BLaER1 (cell line): Measurements from ENCODE around the gene ZNF428.
"Not testable (repeated sequence)": the region's sequence is repeated elsewhere in the genome, so short reads cannot be mapped to it uniquely, and the experiment has no call there.

Experiments
- H3K27ac ChIP-seq: shearing (Covaris generic); formaldehyde crosslinking; 2 replicates; pipeline ENCODE4 v1.8.1; 2022
- H3K27me3 ChIP-seq: shearing (Covaris generic); formaldehyde crosslinking; 2 replicates; pipeline ENCODE4 v1.8.1; 2022
- H3K36me3 ChIP-seq: shearing (Covaris generic); formaldehyde crosslinking; 2 replicates; pipeline ENCODE4 v1.8.1; 2022
- H3K4me1 ChIP-seq: shearing (Covaris generic); formaldehyde crosslinking; 2 replicates; pipeline ENCODE4 v1.8.1; 2022
- H3K4me2 ChIP-seq: shearing (Covaris generic); formaldehyde crosslinking; 2 replicates; pipeline ENCODE4 v1.8.1; 2022
- H3K4me3 ChIP-seq: shearing (Covaris generic); formaldehyde crosslinking; 2 replicates; pipeline ENCODE4 v1.8.1; 2022
- H3K9ac ChIP-seq: shearing (Covaris generic); formaldehyde crosslinking; 2 replicates; pipeline ENCODE4 v1.8.1; 2022
- H3K9me3 ChIP-seq: shearing (Covaris generic); formaldehyde crosslinking; 2 replicates; pipeline ENCODE4 v1.8.1; 2022
- H4K20me1 ChIP-seq: shearing (Covaris generic); formaldehyde crosslinking; 2 replicates; pipeline ENCODE4 v1.8.1; 2022
- Cebpa-rat ChIP-seq: shearing (Covaris generic); IDR thresholded peaks from 2 replicates; pipeline ENCODE4 v1.8.1; 2022

The ZNF428 gene

GRCh38 chr19:43658494-43658893 is 39.1 kb upstream of the ZNF428 start:
- H3K4me1 ChIP-seq: peaks cover 9% of the 10 kb centered on the region
- H3K27ac ChIP-seq: no peak overlapping the region
- TF ChIP-seq Cebpa-rat: no peak
- H4K20me1 ChIP-seq: no peaks in the 10 kb centered on the region
- H3K27me3 ChIP-seq: no peaks in the 10 kb centered on the region
- H3K36me3 ChIP-seq: peaks cover 100% of the 10 kb centered on the region
- H3K4me2 ChIP-seq: no peak overlapping the region
- H3K9ac ChIP-seq: no peak overlapping the region
- H3K4me3 ChIP-seq: no peak overlapping the region
- peaks cover 9% of the 10 kb centered on the region; the same call in 1 of the 2 replicates for H3K9me3 ChIP-seq

- no peak overlapping the region for H3K9ac ChIP-seq
- H4K20me1 ChIP-seq: no peaks in the 10 kb centered on the region
- no peak overlapping the region for H3K4me3 ChIP-seq
- no peaks in the 10 kb centered on the region for H3K27me3 ChIP-seq
- peaks cover 4% of the 10 kb centered on the region for H3K4me1 ChIP-seq
- no peak for TF ChIP-seq Cebpa-rat
- H3K9me3 ChIP-seq: peaks cover 9% of the 10 kb centered on the region; the same call in 1 of the 2 replicates
- no peak overlapping the region for H3K27ac ChIP-seq
- H3K36me3 ChIP-seq: peaks cover 100% of the 10 kb centered on the region
- H3K4me2 ChIP-seq: no peak overlapping the region
Measured at GRCh38 chr19:43658001-43658400, 38.6 kb upstream of the ZNF428 start.

DNA sequence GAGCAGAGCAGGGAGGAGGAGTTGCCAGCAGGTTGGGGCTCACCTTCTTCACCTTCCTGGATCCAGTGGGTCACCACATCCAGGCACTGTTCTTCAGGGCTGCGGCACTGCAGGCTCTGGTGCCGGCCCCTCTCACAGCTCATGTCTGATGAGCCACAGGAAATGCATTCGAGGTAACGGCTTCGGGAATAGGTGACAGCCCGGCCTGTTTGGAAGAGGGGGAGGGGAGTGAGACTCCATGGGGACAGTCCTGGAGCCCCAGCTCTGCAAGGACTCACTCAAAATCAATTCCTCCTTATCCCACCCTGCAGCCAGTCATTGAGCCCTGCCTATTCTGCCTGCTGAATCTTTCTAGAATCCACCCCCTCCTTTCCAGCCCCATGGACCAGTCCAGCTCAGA is 37.0 kb upstream of the ZNF428 start:
- Histone ChIP-seq H3K4me1 (no peaks in the 10 kb centered on the region), H3K9me3 (peaks cover 9% of the 10 kb centered on the region; the same call in 1 of the 2 replicates), H3K4me2 (no peak overlapping the region), H3K27me3 (no peaks in the 10 kb centered on the region), H3K9ac (no peak overlapping the region), H3K4me3 (no peak overlapping the region), H4K20me1 (no peaks in the 10 kb centered on the region), H3K36me3 (peaks cover 100% of the 10 kb centered on the region), H3K27ac (no peak overlapping the region)
- TF ChIP-seq Cebpa-rat: no peak

DNA sequence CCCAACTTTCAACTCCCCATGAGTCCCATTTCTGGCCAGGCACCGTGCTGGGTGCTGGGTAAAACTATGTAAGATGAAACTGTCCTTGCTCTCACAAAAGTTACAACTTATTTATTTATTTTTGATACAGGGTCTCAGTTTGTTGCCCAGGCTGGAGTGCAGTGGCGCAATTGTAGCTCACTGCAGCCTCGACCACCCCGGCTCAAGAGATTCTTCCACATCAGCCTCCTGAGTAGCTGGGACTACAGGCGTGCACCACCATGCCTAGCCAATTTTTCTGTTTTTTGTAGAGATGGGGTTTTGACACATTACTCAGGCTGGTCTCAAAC is 33.1 kb upstream of the ZNF428 start:
- TF ChIP-seq Cebpa-rat: no peak
- Histone ChIP-seq H3K4me1 (no peaks in the 10 kb centered on the region), H3K9me3 (0 out of 2 replicates have a peak, but pooled peaks cover 4% of the 10 kb centered on the region), H3K4me3 (no peak overlapping the region), H3K36me3 (peaks cover 97% of the 10 kb centered on the region), H3K4me2 (no peak overlapping the region), H3K27ac (no peak overlapping the region), H4K20me1 (no peaks in the 10 kb centered on the region), H3K9ac (no peak overlapping the region), H3K27me3 (no peaks in the 10 kb centered on the region)

DNA sequence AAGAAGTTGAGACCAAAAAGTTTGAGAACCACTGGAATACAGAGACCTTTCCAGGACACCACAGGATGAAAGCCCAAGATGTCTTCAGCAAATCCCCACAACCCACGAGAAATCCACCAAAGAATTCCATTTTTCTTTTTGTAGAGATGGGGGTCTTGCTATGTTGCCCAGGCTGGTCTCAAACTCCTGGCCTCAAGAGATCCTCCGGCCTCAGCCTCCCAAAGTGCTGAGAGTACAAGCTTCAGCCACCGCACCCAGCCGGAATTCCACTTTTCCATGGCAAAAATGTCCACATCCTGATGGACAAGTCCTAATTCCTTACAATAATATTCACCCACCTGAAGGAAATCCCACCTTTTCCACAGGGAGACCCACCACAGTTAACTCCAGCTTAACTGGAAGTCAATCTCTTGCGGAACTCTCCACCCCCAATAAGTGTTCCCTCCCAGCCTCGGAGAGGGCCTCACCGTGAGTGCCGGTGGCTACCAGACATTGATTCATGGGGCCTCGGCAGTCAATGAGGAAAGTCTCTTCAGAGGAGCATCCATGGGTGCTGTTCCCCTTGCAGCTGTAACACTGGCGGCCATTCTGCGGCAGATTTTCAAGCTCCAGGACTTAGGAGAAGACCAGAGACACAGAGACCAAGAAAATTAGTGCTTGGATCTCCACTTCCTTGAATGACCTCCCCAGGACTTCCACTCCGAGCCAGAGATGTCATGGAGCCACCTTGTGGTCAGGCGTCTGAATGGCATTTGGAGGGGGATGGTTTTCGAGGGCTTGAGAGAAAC is 32.5 kb upstream of the ZNF428 start:
- H3K27ac ChIP-seq: no peak overlapping the region
- H3K4me3 ChIP-seq: no peak overlapping the region
- H3K27me3 ChIP-seq: no peaks in the 10 kb centered on the region
- no peak overlapping the region for H3K4me2 ChIP-seq
- H3K9me3 ChIP-seq: 0 out of 2 replicates have a peak, but pooled peaks cover 4% of the 10 kb centered on the region
- TF ChIP-seq Cebpa-rat: no peak
- H4K20me1 ChIP-seq: no peaks in the 10 kb centered on the region
- H3K9ac ChIP-seq: no peak overlapping the region
- peaks cover 97% of the 10 kb centered on the region for H3K36me3 ChIP-seq
- H3K4me1 ChIP-seq: no peaks in the 10 kb centered on the region

GRCh38 chr19:43650276-43650675 is 30.8 kb upstream of the ZNF428 start:
- H3K36me3 ChIP-seq: peaks cover 93% of the 10 kb centered on the region
- not testable (repeated sequence) for H3K4me3 ChIP-seq, H3K27me3 ChIP-seq, H3K4me1 ChIP-seq, H4K20me1 ChIP-seq, H3K9me3 ChIP-seq, H3K4me2 ChIP-seq, H3K9ac ChIP-seq, H3K27ac ChIP-seq

DNA sequence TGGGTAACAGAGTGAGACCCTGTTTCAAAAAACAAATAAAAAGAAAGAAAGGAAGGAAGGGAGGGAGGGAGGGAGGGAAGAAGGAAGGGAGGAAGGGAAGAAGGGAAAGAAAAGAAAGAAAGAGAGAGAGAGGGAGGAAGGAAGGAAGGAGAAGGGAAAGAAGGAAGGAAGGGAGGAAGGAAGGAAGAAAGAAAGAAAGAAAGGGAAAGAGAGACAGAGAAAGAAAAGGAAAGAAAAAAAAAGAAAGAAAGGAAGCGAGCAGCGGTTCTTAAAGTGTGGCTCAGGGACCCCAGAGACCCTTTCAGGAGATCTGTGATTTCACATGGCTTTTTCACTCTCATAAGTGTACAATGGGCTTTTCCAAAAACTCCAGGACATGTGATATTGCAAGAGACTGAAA is 30.1 kb upstream of the ZNF428 start:
- H4K20me1 ChIP-seq: no peaks in the 10 kb centered on the region
- no peak for TF ChIP-seq Cebpa-rat
- peaks cover 85% of the 10 kb centered on the region for H3K36me3 ChIP-seq
- no peak overlapping the region for H3K4me3 ChIP-seq
- H3K4me2 ChIP-seq: no peak overlapping the region
- H3K9me3 ChIP-seq: no peaks in the 10 kb centered on the region
- no peak overlapping the region for H3K9ac ChIP-seq
- H3K4me1 ChIP-seq: no peaks in the 10 kb centered on the region
- no peak overlapping the region for H3K27ac ChIP-seq
- no peaks in the 10 kb centered on the region for H3K27me3 ChIP-seq

DNA sequence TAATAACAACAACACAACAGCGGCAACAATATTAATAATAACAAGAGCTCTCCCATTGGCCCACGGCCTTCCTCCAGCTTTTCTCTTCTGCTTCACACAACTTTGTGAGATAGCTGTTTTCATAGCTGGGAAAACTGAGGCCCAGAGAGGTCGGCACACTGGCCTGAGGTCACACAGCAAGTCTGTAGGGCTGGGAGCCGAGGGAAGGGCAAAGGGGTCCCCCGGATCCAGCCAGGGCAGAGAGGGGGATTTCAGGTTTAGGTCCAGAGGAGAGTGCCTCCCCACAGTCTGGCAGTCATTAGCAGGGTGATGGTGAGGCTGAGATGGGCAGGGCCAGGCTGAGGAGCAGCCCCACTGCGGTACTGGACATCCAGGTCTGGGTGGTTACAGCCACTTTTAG is 29.2 kb upstream of the ZNF428 start:
- peaks cover 77% of the 10 kb centered on the region for H3K36me3 ChIP-seq
- H3K27ac ChIP-seq: no peak overlapping the region
- H3K27me3 ChIP-seq: no peaks in the 10 kb centered on the region
- no peak overlapping the region for H3K9ac ChIP-seq
- H3K4me3 ChIP-seq: no peak overlapping the region
- no peaks in the 10 kb centered on the region for H3K4me1 ChIP-seq
- H3K9me3 ChIP-seq: no peaks in the 10 kb centered on the region
- no peak for TF ChIP-seq Cebpa-rat
- no peak overlapping the region for H3K4me2 ChIP-seq
- no peaks in the 10 kb centered on the region for H4K20me1 ChIP-seq

DNA sequence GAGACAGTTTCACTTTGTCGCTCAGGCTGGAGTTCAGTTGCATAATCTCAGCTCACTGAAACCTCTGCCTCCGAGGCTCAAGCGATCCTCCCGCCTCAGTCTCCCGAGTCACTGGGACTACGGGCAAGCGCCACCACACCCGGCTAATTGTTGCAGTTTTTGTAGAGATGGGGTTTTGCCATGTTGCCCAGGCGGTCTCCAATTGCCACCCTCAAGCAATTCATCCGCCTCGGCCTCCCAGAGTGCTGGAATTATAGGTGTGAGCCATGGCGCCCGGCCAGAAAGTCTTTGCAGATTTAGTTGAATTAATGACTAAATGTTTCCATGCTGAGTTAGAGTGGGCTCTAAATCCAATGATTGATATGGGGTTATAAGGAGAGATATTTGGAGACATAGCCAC is 24.8 kb upstream of the ZNF428 start:
- Histone ChIP-seq H4K20me1 (no peaks in the 10 kb centered on the region), H3K36me3 (peaks cover 35% of the 10 kb centered on the region), H3K9ac (no peak overlapping the region), H3K4me1 (peaks cover 10% of the 10 kb centered on the region), H3K4me3 (no peak overlapping the region), H3K27me3 (peaks cover 3% of the 10 kb centered on the region; the same call in 1 of the 2 replicates), H3K27ac (no peak overlapping the region), H3K9me3 (no peaks in the 10 kb centered on the region), H3K4me2 (no peak overlapping the region)
- TF ChIP-seq Cebpa-rat: no peak

DNA sequence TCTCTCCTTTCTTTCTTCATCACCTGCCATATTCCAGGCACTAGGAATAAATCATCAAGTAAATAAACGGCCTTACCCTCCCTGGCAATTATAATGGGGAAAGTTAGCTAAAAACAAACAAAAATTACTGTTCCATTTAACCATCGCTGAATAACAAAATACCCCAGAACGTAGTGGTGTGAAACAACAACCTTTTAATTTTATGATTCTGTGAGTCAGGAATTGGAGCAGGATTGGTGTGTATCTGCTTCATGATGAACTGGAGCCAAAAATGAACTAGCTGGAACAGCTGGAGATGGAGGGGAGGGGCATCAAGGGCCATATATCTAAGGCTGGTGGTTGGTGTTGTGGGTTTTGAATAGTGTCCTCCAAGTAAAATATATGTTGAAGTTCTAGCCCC is 23.9 kb upstream of the ZNF428 start:
- no peak overlapping the region for H3K9ac ChIP-seq
- peaks cover 18% of the 10 kb centered on the region for H3K4me1 ChIP-seq
- TF ChIP-seq Cebpa-rat: no peak

More for the DNA sequence above, 23.9 kb upstream of the ZNF428 start:
- no peaks in the 10 kb centered on the region for H4K20me1 ChIP-seq
- no peak overlapping the region for H3K27ac ChIP-seq
- no peak overlapping the region for H3K4me3 ChIP-seq
- peaks cover 3% of the 10 kb centered on the region; the same call in 1 of the 2 replicates for H3K27me3 ChIP-seq
- H3K9me3 ChIP-seq: no peaks in the 10 kb centered on the region
- H3K36me3 ChIP-seq: peaks cover 27% of the 10 kb centered on the region
- H3K4me2 ChIP-seq: no peak overlapping the region
